Karpas-422 (cell line): Measurements from ENCODE around the gene UGT2B15. TPM values are rescaled to one million over a fixed set of nuclear protein-coding genes. Genes with fewer than 3 reads are reported as not detected.

Experiments
- DNase-seq: peaks from one replicate; pipeline ENCODE4 v3.0.0-alpha.2; 2015
- H2AFZ ChIP-seq: fragments of 200-600 bp; sonication (generic); 2 replicates; pipeline ENCODE4 v1.6.1; 2014; ENCODE audit warnings: antibody characterized with exemption, low read length, mixed read lengths
- H3K27ac ChIP-seq: fragments of 200-600 bp; sonication (generic); 2 replicates; pipeline ENCODE4 v1.5.1; 2014; ENCODE audit warnings: mild to moderate bottlenecking, low read length, moderate library complexity
- H3K27me3 ChIP-seq: fragments of 200-600 bp; sonication (generic); 2 replicates; pipeline ENCODE4 v1.6.1; 2014; ENCODE audit warnings: low read length, mixed read lengths
- H3K36me3 ChIP-seq: fragments of 200-600 bp; sonication (generic); 2 replicates; pipeline ENCODE4 v1.6.1; 2014; ENCODE audit warnings: low read length, mixed read lengths; ENCODE audit not compliant: insufficient read depth
- H3K4me1 ChIP-seq: fragments of 200-600 bp; sonication (generic); 2 replicates; pipeline ENCODE4 v1.6.1; 2014; ENCODE audit warnings: mild to moderate bottlenecking, low read length, mixed read lengths
- H3K4me2 ChIP-seq: fragments of 200-600 bp; sonication (generic); 2 replicates; pipeline ENCODE4 v1.6.1; 2014; ENCODE audit warnings: low read length, low read depth, mild to moderate bottlenecking; ENCODE audit not compliant: poor library complexity, severe bottlenecking
- H3K4me3 ChIP-seq: fragments of 200-600 bp; sonication (generic); 2 replicates; pipeline ENCODE4 v1.5.1; 2014; ENCODE audit warnings: mild to moderate bottlenecking, antibody characterized with exemption, low read length, mixed read lengths
- H3K79me2 ChIP-seq: fragments of 200-600 bp; sonication (generic); 2 replicates; pipeline ENCODE4 v1.6.1; 2014; ENCODE audit warnings: mild to moderate bottlenecking, low read length, mixed read lengths
- H3K9ac ChIP-seq: fragments of 200-600 bp; sonication (generic); 2 replicates; pipeline ENCODE4 v1.6.0; 2014; ENCODE audit warnings: low read length
- H3K9me2 ChIP-seq: fragments of 200-600 bp; sonication (generic), shearing (Covaris generic); replicated peaks from 2 replicates; pipeline ENCODE4 v1.6.0; 2014; ENCODE audit warnings: mild to moderate bottlenecking, low read length, moderate library complexity; ENCODE audit not compliant: insufficient read depth
- H3K9me3 ChIP-seq: fragments of 300-700, 200-600 bp; sonication (generic); 2 replicates; pipeline ENCODE4 v1.6.1; 2014; ENCODE audit warnings: low read length, mixed read lengths
- H4K20me1 ChIP-seq: fragments of 200-600 bp; sonication (generic); 2 replicates; pipeline ENCODE4 v1.6.1; 2014; ENCODE audit warnings: mild to moderate bottlenecking, antibody characterized with exemption, low read length, low read depth; ENCODE audit not compliant: insufficient read depth
- total RNA-seq: library from RNA; depleted of rRNA; stranded (reverse); fragments of >200 nt; shearing (Covaris generic); gene quantifications from 2 replicates; pipeline ENCODE4 v1.2.3, GENCODE V29; 2014; ENCODE audit warnings: low replicate concordance; rRNA removed

UGT2B15 gene
- total RNA-seq, 1 experiment from 2014 or later = not detected

GRCh38 chr4:68597482-68597881, 73.0 kb downstream of the UGT2B15 start:
- Histone ChIP-seq H3K9ac (no peak overlapping the region), H2AFZ (no peak overlapping the region), H3K4me3 (no peak overlapping the region), H4K20me1 (no peaks in the 10 kb centered on the region), H3K9me2 (no peaks in the 10 kb centered on the region), H3K79me2 (no peaks in the 10 kb centered on the region), H3K4me2 (no peak overlapping the region), H3K27me3 (no peaks in the 10 kb centered on the region), H3K9me3 (no peaks in the 10 kb centered on the region), H3K36me3 (no peaks in the 10 kb centered on the region), H3K4me1 (no peaks in the 10 kb centered on the region), H3K27ac (no peak overlapping the region)
- DNase-seq = no peak

Other genes with a start within 250 kb of the UGT2B15 start
- not detected in 2 replicates for gene TMPRSS11E, start 223.2 kb downstream of the UGT2B15 start, total RNA-seq
- gene UGT2B17, start 94.3 kb downstream of the UGT2B15 start, total RNA-seq = not detected in 2 replicates
- not detected in 2 replicates for gene UGT2B10, start 145.3 kb upstream of the UGT2B15 start, total RNA-seq